ENCODE results near the gene ERVK3-1.
"Not testable (repeated sequence)": the region's sequence is repeated elsewhere in the genome, so short reads cannot be mapped to it uniquely, and the experiment has no call there.

The ERVK3-1 gene

DNA sequence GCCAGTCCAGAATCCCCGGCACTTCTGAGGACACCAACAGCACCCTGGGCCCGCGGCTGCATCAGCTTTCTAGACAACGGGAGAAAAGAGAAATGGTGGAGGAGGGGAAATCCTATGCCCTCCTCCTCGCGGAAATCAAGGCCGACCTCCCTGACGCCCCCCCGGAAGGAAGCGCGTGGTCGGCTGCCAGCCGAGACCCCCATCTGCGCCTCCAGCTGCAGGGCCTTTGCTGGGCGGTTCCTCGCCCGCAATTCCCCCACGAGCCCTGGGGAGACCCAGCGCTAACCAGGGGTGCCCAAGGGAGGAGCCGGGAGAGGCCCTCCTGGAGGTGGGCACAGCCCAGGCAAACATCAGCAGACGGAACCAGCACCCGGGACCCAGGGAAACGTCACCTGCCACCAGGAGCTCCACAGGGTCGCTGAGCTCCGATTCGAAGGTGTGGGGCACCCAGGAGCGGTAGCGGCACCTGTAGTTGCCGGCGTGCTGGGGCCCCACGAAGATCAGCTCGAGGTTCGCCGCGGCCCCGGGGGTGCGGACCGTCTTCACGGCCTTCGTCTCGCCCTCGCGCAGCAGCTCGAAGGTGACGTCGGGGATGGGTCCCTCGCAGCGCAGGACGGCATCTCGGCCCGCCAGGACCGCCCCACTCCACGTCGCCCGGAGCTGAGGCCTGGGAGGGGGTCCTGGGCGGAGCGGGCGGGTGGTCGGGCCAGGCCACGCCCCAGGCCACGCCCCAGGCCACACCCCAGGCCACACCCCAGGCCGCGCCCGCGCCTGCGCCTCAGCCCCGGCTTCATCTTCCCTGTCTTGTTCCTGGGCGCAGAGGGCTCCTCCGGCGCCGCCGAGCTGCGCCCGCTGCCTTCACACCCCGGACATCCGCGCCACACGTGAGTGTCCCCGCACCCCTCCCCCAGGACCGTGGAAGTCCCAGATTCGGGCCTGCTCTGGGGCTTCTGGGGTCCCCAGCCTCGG is 42.1 kb downstream of the ERVK3-1 start:
- Mint-ChIP-seq H3K27ac (peak overlapping the region; percentile 82), H3K36me3 (ENCODE audit: low read depth) (peaks cover 15% of the 10 kb centered on the region), H3K9me3 (no peaks in the 10 kb centered on the region), H3K4me3 (peak overlapping the region; percentile 94), H3K4me1 (peaks cover 30% of the 10 kb centered on the region), H3K27me3 (no peaks in the 10 kb centered on the region)
- DNase-seq, result peak; percentile 77
- peak; percentile 88 for ATAC-seq

- not testable (repeated sequence) for ATAC-seq, H3K9me3 Mint-ChIP-seq, H3K27me3 Mint-ChIP-seq, DNase-seq
- peak overlapping the region; percentile 94 for H3K4me3 Mint-ChIP-seq
- peaks cover 14% of the 10 kb centered on the region for H3K36me3 Mint-ChIP-seq (ENCODE audit: low read depth)
- peaks cover 30% of the 10 kb centered on the region for H3K4me1 Mint-ChIP-seq
- peak overlapping the region; percentile 82 for H3K27ac Mint-ChIP-seq
Observed at GRCh38 chr19:58348080-58348479, 42.9 kb downstream of the ERVK3-1 start.

DNA sequence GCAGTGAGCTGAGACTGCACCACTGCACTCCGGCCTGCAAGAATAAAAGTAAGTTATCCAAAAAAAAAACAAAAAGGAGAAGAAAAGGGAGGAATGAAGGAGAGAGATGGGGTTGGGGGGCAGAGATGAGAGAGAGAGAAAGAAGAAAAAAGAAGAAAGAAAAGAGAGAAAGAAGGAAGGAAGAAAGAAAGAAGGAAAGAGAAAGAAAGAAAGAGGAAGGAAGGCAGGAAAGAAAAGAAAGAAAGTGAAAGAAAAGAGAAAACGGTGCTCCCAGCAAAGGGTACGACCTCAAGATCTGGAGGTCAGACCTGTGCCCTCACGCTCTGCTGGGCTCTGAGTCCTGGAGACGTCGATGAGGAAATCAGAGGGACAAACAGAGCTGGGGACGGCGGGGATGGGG is 44.4 kb downstream of the ERVK3-1 start:
- ATAC-seq (no peak), DNase-seq (no peak)
- H3K4me3 Mint-ChIP-seq, result peak overlapping the region; percentile 49
- H3K27ac Mint-ChIP-seq, result peak overlapping the region; percentile 14
- peaks cover 30% of the 10 kb centered on the region for H3K4me1 Mint-ChIP-seq
- no peaks in the 10 kb centered on the region for H3K27me3 Mint-ChIP-seq
- H3K36me3 Mint-ChIP-seq (ENCODE audit: low read depth), result peaks cover 14% of the 10 kb centered on the region
- H3K9me3 Mint-ChIP-seq, result no peaks in the 10 kb centered on the region

DNA sequence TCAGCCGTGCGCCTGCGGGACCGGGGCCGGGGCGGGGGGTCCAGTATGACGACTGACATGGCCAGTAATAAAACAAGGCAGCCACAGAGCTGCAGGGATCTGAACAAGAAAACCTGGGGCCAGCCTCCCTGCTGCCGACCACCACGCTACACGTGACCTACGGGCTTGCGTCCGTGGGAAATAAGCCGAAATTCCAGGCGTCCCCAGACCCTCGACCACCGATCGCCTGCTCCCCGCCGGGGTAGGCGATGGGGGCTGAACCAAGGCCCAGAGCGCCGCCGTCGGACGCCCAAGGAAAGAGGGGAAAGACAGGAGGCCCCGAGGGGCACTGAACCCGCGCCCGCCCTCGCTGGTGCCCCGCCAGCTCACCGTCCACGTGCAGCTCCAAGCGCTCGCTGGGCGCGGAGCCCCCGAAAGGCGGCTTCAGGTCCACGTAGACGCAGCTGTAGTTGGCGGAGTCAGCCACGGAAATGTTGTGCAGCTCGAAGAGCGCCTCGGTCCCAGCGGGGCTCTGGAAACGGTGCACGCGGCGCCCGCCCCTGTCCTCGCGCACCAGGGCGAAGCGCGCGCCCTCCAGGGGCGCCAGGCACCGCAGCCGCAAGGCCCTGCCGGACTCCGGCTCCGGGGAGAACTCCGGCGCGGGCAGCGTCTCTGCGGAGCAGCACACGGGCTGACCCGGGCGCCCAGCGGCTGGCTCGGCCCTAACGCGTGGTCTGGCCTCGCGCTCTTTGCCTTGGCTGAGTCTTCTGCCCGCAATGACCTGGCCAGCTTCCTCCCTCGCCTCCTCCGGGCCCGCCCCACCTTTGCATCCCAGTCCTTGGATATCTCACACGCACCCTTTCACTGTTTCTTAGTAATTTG is 45.1 kb downstream of the ERVK3-1 start:
- no peak for ATAC-seq
- Mint-ChIP-seq H3K4me3 (no peak overlapping the region), H3K9me3 (no peaks in the 10 kb centered on the region), H3K36me3 (ENCODE audit: low read depth) (peaks cover 14% of the 10 kb centered on the region), H3K27ac (no peak overlapping the region), H3K27me3 (no peaks in the 10 kb centered on the region), H3K4me1 (peaks cover 30% of the 10 kb centered on the region)
- no peak for DNase-seq

DNA sequence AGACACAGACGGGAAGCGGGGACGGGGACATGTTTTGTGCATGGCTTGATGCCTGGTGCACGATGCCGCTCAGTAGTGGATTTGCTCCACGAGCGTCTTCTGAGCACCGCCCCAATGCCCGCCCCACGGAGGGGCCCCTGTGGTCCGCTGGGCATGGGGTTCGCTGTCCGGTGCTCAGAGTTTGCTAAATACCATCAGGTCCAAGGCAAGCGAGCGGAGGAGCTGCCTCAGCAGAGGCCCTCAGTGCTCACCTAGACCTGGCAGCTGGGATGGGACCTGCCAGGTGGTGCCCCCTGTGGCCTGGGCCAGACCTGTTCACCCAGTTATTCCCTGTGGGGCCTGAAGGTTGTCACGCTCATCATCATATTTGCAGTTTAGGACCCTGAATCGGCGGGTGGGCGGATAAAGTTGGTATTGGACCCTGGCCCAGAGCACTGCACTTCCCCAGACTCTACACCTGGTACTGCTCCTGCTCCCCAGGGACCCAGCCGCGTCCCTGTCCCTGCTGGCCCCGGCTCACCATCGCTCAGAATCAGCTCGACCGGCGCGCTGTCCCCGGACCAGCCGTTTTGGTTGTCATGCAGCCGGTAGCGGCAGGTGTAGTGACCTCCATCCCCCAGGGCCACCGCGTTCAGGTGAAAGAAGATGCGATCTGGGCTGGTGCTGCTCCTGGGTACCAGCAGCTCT is 45.8 kb downstream of the ERVK3-1 start:
- H3K4me3 Mint-ChIP-seq, result no peak overlapping the region
- no peak overlapping the region for H3K27ac Mint-ChIP-seq
- H3K36me3 Mint-ChIP-seq (ENCODE audit: low read depth), result peaks cover 12% of the 10 kb centered on the region
- DNase-seq (no peak), ATAC-seq (no peak)
- H3K4me1 Mint-ChIP-seq, result peaks cover 29% of the 10 kb centered on the region
- H3K9me3 Mint-ChIP-seq, result no peaks in the 10 kb centered on the region
- H3K27me3 Mint-ChIP-seq, result no peaks in the 10 kb centered on the region

GRCh38 chr19:58351558-58351878 is 46.3 kb downstream of the ERVK3-1 start:
- ATAC-seq (no peak), DNase-seq (no peak)
- H3K9me3 Mint-ChIP-seq, result no peaks in the 10 kb centered on the region
- no peaks in the 10 kb centered on the region for H3K27me3 Mint-ChIP-seq
- no peak overlapping the region for H3K4me3 Mint-ChIP-seq
- peaks cover 26% of the 10 kb centered on the region for H3K4me1 Mint-ChIP-seq
- H3K36me3 Mint-ChIP-seq (ENCODE audit: low read depth), result peaks cover 12% of the 10 kb centered on the region
- H3K27ac Mint-ChIP-seq, result no peak overlapping the region

GRCh38 chr19:58351990-58352755 is 47.0 kb downstream of the ERVK3-1 start:
- ATAC-seq, result no peak
- H3K9me3 Mint-ChIP-seq, result no peaks in the 10 kb centered on the region
- H3K4me1 Mint-ChIP-seq, result peaks cover 28% of the 10 kb centered on the region
- no peaks in the 10 kb centered on the region for H3K27me3 Mint-ChIP-seq
- no peak overlapping the region for H3K4me3 Mint-ChIP-seq
- no peak for DNase-seq
- peaks cover 12% of the 10 kb centered on the region for H3K36me3 Mint-ChIP-seq (ENCODE audit: low read depth)
- no peak overlapping the region for H3K27ac Mint-ChIP-seq

- H3K27ac Mint-ChIP-seq, result no peak within 1 kb of the TSS
- no peaks in the 10 kb centered on the region for H3K9me3 Mint-ChIP-seq
- DNase-seq (no peak), ATAC-seq (no peak)
- no peaks in the 10 kb centered on the region for H3K27me3 Mint-ChIP-seq
- peaks cover 12% of the 10 kb centered on the region for H3K36me3 Mint-ChIP-seq (ENCODE audit: low read depth)
- peaks cover 25% of the 10 kb centered on the region for H3K4me1 Mint-ChIP-seq
- no peak within 1 kb of the TSS for H3K4me3 Mint-ChIP-seq
Observed at GRCh38 chr19:58352760-58353671, 47.8 kb downstream of the ERVK3-1 start, which contains the start of gene A1BG. A1BG (minus strand) TSS chr19:58353492; CDS start chr19:58353437, 55 bp downstream.

- H3K27ac Mint-ChIP-seq, result no peak overlapping the region
- no peaks in the 10 kb centered on the region for H3K27me3 Mint-ChIP-seq
- no peak overlapping the region for H3K4me3 Mint-ChIP-seq
- ATAC-seq (no peak), DNase-seq (no peak)
- peaks cover 12% of the 10 kb centered on the region for H3K36me3 Mint-ChIP-seq (ENCODE audit: low read depth)
- peaks cover 17% of the 10 kb centered on the region for H3K4me1 Mint-ChIP-seq
- H3K9me3 Mint-ChIP-seq, result no peaks in the 10 kb centered on the region
Observed at GRCh38 chr19:58353717-58354477, 48.7 kb downstream of the ERVK3-1 start.

DNA sequence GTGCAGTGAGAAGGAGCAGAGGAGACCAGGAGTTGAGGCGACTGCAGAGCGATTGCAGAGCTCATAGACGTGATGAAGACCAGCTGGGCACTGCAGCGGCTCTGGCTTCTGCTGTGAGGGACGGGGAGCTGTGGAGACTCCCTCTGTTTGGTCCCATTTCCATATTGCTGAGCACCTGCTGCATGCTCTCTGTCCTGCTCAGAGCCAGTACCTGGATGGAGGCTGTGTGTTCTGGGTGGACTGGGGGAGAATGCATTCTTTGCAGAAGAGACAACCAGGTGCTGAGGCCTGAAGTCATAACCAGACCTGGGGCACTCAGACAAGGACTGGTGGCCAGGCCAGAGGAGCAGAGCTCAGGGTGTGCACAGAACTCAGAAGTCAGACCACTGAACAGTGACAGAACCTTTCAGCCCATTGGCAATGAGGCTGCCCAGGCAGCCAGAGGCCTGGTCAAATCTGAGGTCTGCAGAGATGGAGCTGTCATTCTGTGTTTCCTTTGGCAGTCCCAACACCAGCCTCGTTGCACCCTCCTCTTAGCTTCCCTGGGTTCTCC is 49.4 kb downstream of the ERVK3-1 start:
- Mint-ChIP-seq H3K27me3 (no peaks in the 10 kb centered on the region), H3K36me3 (ENCODE audit: low read depth) (peaks cover 10% of the 10 kb centered on the region), H3K9me3 (no peaks in the 10 kb centered on the region), H3K27ac (no peak overlapping the region), H3K4me1 (peaks cover 14% of the 10 kb centered on the region), H3K4me3 (no peak overlapping the region)
- DNase-seq (no peak), ATAC-seq (no peak)

DNA sequence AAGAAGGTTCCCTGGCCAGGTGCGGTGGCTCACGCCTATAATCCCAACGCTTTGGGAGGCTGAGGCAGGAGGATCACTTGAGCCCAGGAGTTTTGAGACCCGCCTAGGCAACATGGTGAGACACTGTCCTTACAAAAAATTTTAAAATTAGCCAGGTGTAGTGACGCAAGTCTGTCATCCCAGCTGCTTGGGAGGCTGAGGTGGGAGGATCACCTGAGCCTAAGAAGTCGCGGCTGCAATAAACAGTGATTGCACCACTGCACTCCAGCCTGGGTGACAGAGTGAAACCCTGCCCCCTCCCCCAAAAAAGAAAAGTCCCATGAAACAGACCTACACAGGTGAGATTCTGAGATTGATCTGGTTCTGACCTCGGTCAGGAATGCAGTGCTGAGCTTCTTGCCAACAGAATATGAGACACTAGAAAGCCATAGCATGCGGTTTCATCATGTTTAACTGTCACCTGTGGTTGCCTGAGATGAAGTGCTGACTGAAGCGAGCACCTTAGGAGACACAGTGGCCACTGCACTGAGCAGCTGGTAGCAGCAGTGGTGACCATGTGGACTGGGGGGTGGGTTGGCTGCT is 50.1 kb downstream of the ERVK3-1 start:
- Mint-ChIP-seq H3K4me3 (no peak overlapping the region), H3K27ac (no peak overlapping the region), H3K36me3 (ENCODE audit: low read depth) (peaks cover 7% of the 10 kb centered on the region), H3K4me1 (peaks cover 12% of the 10 kb centered on the region), H3K27me3 (no peaks in the 10 kb centered on the region), H3K9me3 (no peaks in the 10 kb centered on the region)
- no peak for DNase-seq
- ATAC-seq, result no peak
